Endothelial cell of umbilical vein (primary cell): ENCODE results near the gene NAA40. TPM values are rescaled to one million over a fixed set of nuclear protein-coding genes. Genes with fewer than 3 reads are reported as not detected.

Source experiments
- Bru-seq: library from RNA; stranded (reverse); fragments of 400-500 nt; gene quantifications from one replicate; lab custom pipeline; 2021; lab: Mats Ljungman, UMichigan
- BruChase-seq, 2 experiments: library from RNA; stranded (reverse); fragments of 400-500 nt; gene quantifications; one replicate each; lab custom pipeline; 2021; lab: Mats Ljungman, UMichigan
- BruUV-seq: library from RNA; stranded (reverse); fragments of 400-500 nt; replicated peaks from 2 replicates; lab custom pipeline; 2021; lab: Mats Ljungman, UMichigan
- CTCF ChIA-PET: fragments of 300-600, 350-600 bp; sonication (Branson Sonifier 250); formaldehyde crosslinking; loops from one replicate; lab custom pipeline; 2021; ENCODE audit warnings: antibody characterized with exemption, inconsistent platforms; lab: Charles Lee
- POLR2A ChIA-PET: fragments of 300-600, 350-600 bp; sonication (Branson Sonifier 250); formaldehyde crosslinking; loops from one replicate; lab custom pipeline; 2021; ENCODE audit warnings: antibody characterized with exemption, inconsistent platforms; lab: Charles Lee
- DNase-seq: peaks from one replicate; pipeline ENCODE4 v3.0.0-alpha.2; 2011; ENCODE audit warnings: low read depth, low spot score
- FAIRE-seq: peaks from 2 replicates; lab custom pipeline; 2011; peaks lifted over from hg19 to GRCh38; lab: Jason Lieb, UNC
- H2AFZ ChIP-seq: 2 replicates; pipeline ENCODE4 v1.6.0; 2012; ENCODE audit warnings: low read depth, low read length, control low read depth, inconsistent platforms
- H3K27ac ChIP-seq: 2 replicates; pipeline ENCODE4 v1.5.1; 2011; ENCODE audit warnings: low read depth, mild to moderate bottlenecking, control low read depth, low read length, moderate library complexity; ENCODE audit not compliant: insufficient read depth
- H3K27me3 ChIP-seq, 2 experiments: 2 replicates each; pipeline versions ENCODE4 v1.6.0 to v1.6.1; 2011; ENCODE audit warnings: low read length in 2 of 2, mixed read lengths in 1 of 2; ENCODE audit not compliant: control insufficient read depth in 2 of 2, insufficient read depth in 2 of 2
- H3K36me3 ChIP-seq, 2 experiments: 2 replicates in 1 of 2; 3 replicates in 1 of 2; pipeline ENCODE4 v1.5.1; 2011; ENCODE audit warnings: low read length in 2 of 2, mild to moderate bottlenecking in 1 of 2, moderate library complexity in 1 of 2; ENCODE audit not compliant: control insufficient read depth in 2 of 2, insufficient read depth in 2 of 2; ENCODE audit errors: extremely low read depth in 1 of 2
- H3K4me1 ChIP-seq: 3 replicates; pipeline ENCODE4 v1.5.1; 2011; ENCODE audit warnings: mild to moderate bottlenecking, low read length; ENCODE audit not compliant: control insufficient read depth, insufficient read depth; ENCODE audit errors: extremely low read depth
- H3K4me2 ChIP-seq: 2 replicates; pipeline ENCODE4 v1.6.1; 2011; ENCODE audit warnings: low read length, control low read depth, mixed read lengths; ENCODE audit not compliant: insufficient read depth
- H3K4me3 ChIP-seq, 3 experiments: fragments of 200-600 bp in 1 of 3; sonication (generic), shearing (Covaris generic) in 1 of 3; replicated peaks in 1 of 3; 2 replicates each; pipeline ENCODE4 v1.5.1; 2011 to 2016; ENCODE audit warnings: control low read depth in 3 of 3, low read length in 3 of 3, mild to moderate bottlenecking in 2 of 3, inconsistent platforms in 1 of 3, low read depth in 1 of 3, moderate library complexity in 1 of 3; ENCODE audit not compliant: insufficient read depth in 1 of 3
- H3K79me2 ChIP-seq: 2 replicates; pipeline ENCODE4 v1.6.0; 2012; ENCODE audit warnings: low read length, inconsistent platforms; ENCODE audit not compliant: control insufficient read depth, insufficient read depth
- H3K9ac ChIP-seq: replicated peaks from 2 replicates; pipeline ENCODE3; 2011; ENCODE audit warnings: low read length, control low read depth; ENCODE audit not compliant: insufficient read depth; ENCODE audit errors: extremely low read depth
- H3K9me1 ChIP-seq: replicated peaks from 3 replicates; pipeline ENCODE4 v1.6.0; 2011; ENCODE audit warnings: mild to moderate bottlenecking, low read length; ENCODE audit not compliant: control insufficient read depth, insufficient read depth; ENCODE audit errors: extremely low read depth
- H3K9me3 ChIP-seq: replicated peaks from 2 replicates; pipeline ENCODE4 v1.5.1; 2012; ENCODE audit warnings: low read length, inconsistent platforms; ENCODE audit not compliant: control insufficient read depth, insufficient read depth
- H4K20me1 ChIP-seq: replicated peaks from 2 replicates; pipeline ENCODE3; 2011; ENCODE audit warnings: mild to moderate bottlenecking, low read length; ENCODE audit not compliant: control insufficient read depth, insufficient read depth; ENCODE audit errors: extremely low read depth
- EZH2 ChIP-seq: IDR thresholded peaks from 2 replicates; pipeline ENCODE4 v1.6.1; 2012; ENCODE audit warnings: borderline replicate concordance, low read depth, mild to moderate bottlenecking, moderate library complexity, low read length, inconsistent platforms; ENCODE audit not compliant: severe bottlenecking
- FOS ChIP-seq: IDR thresholded peaks from 2 replicates; pipeline ENCODE4 v1.6.1; 2011; ENCODE audit warnings: mild to moderate bottlenecking, low read length, moderate library complexity, borderline replicate concordance; ENCODE audit not compliant: insufficient read depth
- GATA2 ChIP-seq: IDR thresholded peaks from 2 replicates; pipeline ENCODE4 v1.7.0; 2011; ENCODE audit warnings: low read depth, mild to moderate bottlenecking, moderate library complexity, mixed read lengths, low read length; ENCODE audit not compliant: insufficient read length, insufficient read depth
- JUN ChIP-seq: IDR thresholded peaks from 2 replicates; pipeline ENCODE4 v1.6.1; 2011; ENCODE audit warnings: borderline replicate concordance, low read depth; ENCODE audit not compliant: insufficient read length, insufficient read depth
- MYC ChIP-seq: IDR thresholded peaks from one replicate; pipeline ENCODE4 v1.6.1; 2011; ENCODE audit warnings: mild to moderate bottlenecking, low read depth, low read length
- POLR2A ChIP-seq: IDR thresholded peaks from 2 replicates; pipeline ENCODE4 v1.6.1; 2012; ENCODE audit warnings: low read depth, mild to moderate bottlenecking, control low read depth, low read length
- POLR2AphosphoS5 ChIP-seq: IDR thresholded peaks from 2 replicates; pipeline ENCODE4 v1.6.1; 2012; ENCODE audit warnings: low read depth, mild to moderate bottlenecking, control low read depth, low read length, moderate library complexity; ENCODE audit not compliant: insufficient read depth
- dilution Hi-C: fragments of 300-500 bp; cut with MboI; formaldehyde crosslinking; loops from one replicate; pipeline ENCODE4 v1.15.0; 2019; ENCODE audit warnings: low sequenced_read_pairs; ENCODE audit not compliant: extremely low pct_ligation_motif_present
- intact Hi-C: fragments of 100-400 bp; cut with micrococcal nuclease; formaldehyde crosslinking; loops from one replicate; pipeline ENCODE4 v1.10.0; 2022
- long read RNA-seq: library from polyadenylated mRNA; stranded (forward); transcript quantifications from one replicate; pipeline ENCODE4 v2.0.0, GENCODE V29; 2021
- polyA minus RNA-seq, 3 experiments: library from RNA; depleted of rRNA, polyadenylated mRNA; stranded (reverse); fragments of >200 nt; gene quantifications; 1 replicate in 1 of 3; 2 replicates in 2 of 3; pipeline ENCODE4 v1.2.3, GENCODE V29; 2011
- polyA plus RNA-seq, 4 experiments: library from polyadenylated mRNA; depleted of rRNA in 3 of 4; stranded (reverse) in 3 of 4; unstranded in 1 of 4; fragments of >200 nt; gene quantifications; 2 replicates each; pipeline versions ENCODE4 v1.2.1 to v1.2.3, GENCODE V29; 2011 to 2012; ENCODE audit warnings: missing spikeins in 1 of 4
- total RNA-seq: library from RNA; stranded (reverse); gene quantifications from 2 replicates; pipeline ENCODE4 v1.2.3, GENCODE V29; 2021
- TF ChIP-seq, protein P1 (sequence below): IDR thresholded peaks from 2 replicates; pipeline ENCODE4 v1.6.1; 2011; ENCODE audit not compliant: insufficient read depth, insufficient read length
- TF ChIP-seq, protein P2 (sequence below), 2 donors: IDR thresholded peaks; 1 replicate in 1 of 2; 2 replicates in 1 of 2; pipeline ENCODE4 v1.5.1; 2011; ENCODE audit warnings: low read length in 2 of 2, mild to moderate bottlenecking in 2 of 2, moderate library complexity in 2 of 2, control low read depth in 1 of 2, inconsistent platforms in 1 of 2, low read depth in 1 of 2; ENCODE audit not compliant: insufficient read depth in 1 of 2; ENCODE audit errors: extremely low read depth in 1 of 2

NAA40 gene
- 30.9 and 32.3 TPM in 2 replicates for total RNA-seq
- 22.8 and 28.5 TPM in 2 replicates for polyA plus RNA-seq
- 23.3 and 27.4 TPM in 2 replicates for polyA plus RNA-seq (2011; cell fraction: cytosol; rRNA removed)
- 114 and 117 TPM in 2 replicates for polyA plus RNA-seq (2011; cell fraction: nucleus; rRNA removed)
- polyA plus RNA-seq (2012), result 23.2 and 25.1 TPM in 2 replicates
- 22.0 and 29.8 TPM in 2 replicates for polyA minus RNA-seq
- polyA minus RNA-seq (2011; cell fraction: cytosol; rRNA and poly(A)+ RNA removed), result 7.1 TPM
- 23.6 and 27.4 TPM in 2 replicates for polyA minus RNA-seq (2011; cell fraction: nucleus; rRNA and poly(A)+ RNA removed)
- Bru-seq, nascent RNA, result percentile 68 among the genes with signal in this experiment
- BruChase-seq, experiment 1, labeled RNA remaining after a 6-hour chase, result percentile 77 among the genes with signal in this experiment
- BruChase-seq, experiment 2, labeled RNA remaining after a 2-hour chase, result percentile 80 among the genes with signal in this experiment
- long read RNA-seq, full-length matches to known transcripts, result 22 of 42 reads
- long read RNA-seq, partial matches to known transcripts, result 1 of 42 reads
- long read RNA-seq, other reads (novel, unspliced or antisense), result 19 of 42 reads

DNA sequence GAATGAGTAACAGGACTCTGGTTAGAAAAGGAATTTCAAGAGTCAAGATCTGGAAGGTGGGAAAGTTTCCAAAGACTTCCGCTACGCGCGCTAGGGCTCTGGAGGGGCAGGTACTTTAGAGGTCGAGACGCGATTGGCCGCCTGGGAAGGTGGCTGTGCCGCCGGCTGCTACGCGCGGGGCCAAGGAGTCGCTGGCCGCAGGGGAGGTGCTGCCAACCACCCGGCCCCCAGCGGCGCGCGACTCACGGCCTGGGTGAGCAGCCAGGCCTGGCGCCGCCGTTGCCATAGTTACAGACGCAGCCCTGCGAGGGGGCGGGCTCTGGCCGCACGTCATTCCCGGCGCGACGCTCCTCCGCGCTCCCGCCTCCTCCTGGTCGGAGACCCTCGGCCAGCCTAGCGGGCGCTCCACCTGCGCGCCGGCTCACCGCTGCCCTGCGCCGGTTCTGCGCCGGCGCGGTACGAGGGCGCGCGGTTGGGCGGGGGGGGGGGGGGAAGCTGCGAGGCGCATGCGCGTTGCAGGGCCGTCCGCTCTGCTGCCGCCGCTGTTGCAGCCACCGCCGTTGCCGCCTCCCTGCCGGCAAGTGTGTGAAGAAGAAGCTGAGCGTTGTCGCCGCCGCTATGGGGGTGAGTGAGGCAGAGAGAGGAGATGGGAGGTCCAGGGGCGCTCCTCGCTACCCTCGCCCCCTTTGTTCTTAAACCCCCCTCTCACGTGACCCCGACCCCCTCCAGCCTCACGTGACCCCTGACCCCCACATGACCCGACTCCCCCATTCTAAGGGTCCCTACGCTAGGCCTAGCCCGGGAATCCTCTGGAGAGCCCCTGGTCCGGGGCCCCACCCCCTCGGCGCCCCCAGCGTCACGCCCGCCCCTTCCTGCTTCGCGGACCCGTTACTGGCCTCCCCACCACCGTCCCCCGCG is at the start of gene NAA40:
TSS of gene NAA40 (plus strand) at position 524 of the 918 bp plus-strand sequence. CDS start at position 619, 95 bp downstream.
- FAIRE-seq (peak; percentile 93), DNase-seq (peak; percentile 96)
- no peaks in the 10 kb centered on the region for H3K9me1 ChIP-seq
- no TSS peak for BruUV-seq
- peak within 1 kb of the TSS; percentile 84 for H3K4me2 ChIP-seq
- no peaks in the 10 kb centered on the region for H3K27me3 ChIP-seq
- peaks cover 21% of the 10 kb centered on the region for H3K79me2 ChIP-seq
- H3K4me1 ChIP-seq, result peaks cover 11% of the 10 kb centered on the region
- H3K9me3 ChIP-seq, result no peaks in the 10 kb centered on the region
- no peaks in the 10 kb centered on the region for H4K20me1 ChIP-seq
- dilution Hi-C loops (no loop called here), intact Hi-C loops (loop anchor here (2.0 kb wide), 3 partner anchors 22 to 172 kb away; partner anchors contain the start of genes MARK2 and RCOR2)
- H2AFZ ChIP-seq, result peak within 1 kb of the TSS; percentile 100
- ChIA-PET POLR2A (interaction anchor here (0.6 kb wide), 1 partner anchor 101 kb away, joined by 5 read pairs; no protein-coding TSS in a partner anchor), CTCF (interaction anchor here (0.9 to 2.4 kb wide), 4 partner anchors 12 to 170 kb away, joined by 3 to 9 read pairs (median 4); partner anchors contain the start of genes RCOR2 and ZFTA)
- no peaks in the 10 kb centered on the region for H3K36me3 ChIP-seq
- no peak for TF ChIP-seq MYC
- no peak for TF ChIP-seq EZH2
- TF ChIP-seq POLR2AphosphoS5, result peak; percentile 54
- no peak for TF ChIP-seq FOS
- TF ChIP-seq GATA2, result no peak
- TF ChIP-seq JUN, result no peak
- peak; percentile 63 for TF ChIP-seq POLR2A
- TF ChIP-seq, protein P1, sequence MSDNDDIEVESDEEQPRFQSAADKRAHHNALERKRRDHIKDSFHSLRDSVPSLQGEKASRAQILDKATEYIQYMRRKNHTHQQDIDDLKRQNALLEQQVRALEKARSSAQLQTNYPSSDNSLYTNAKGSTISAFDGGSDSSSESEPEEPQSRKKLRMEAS, result no peak
- TF ChIP-seq, protein P2, sequence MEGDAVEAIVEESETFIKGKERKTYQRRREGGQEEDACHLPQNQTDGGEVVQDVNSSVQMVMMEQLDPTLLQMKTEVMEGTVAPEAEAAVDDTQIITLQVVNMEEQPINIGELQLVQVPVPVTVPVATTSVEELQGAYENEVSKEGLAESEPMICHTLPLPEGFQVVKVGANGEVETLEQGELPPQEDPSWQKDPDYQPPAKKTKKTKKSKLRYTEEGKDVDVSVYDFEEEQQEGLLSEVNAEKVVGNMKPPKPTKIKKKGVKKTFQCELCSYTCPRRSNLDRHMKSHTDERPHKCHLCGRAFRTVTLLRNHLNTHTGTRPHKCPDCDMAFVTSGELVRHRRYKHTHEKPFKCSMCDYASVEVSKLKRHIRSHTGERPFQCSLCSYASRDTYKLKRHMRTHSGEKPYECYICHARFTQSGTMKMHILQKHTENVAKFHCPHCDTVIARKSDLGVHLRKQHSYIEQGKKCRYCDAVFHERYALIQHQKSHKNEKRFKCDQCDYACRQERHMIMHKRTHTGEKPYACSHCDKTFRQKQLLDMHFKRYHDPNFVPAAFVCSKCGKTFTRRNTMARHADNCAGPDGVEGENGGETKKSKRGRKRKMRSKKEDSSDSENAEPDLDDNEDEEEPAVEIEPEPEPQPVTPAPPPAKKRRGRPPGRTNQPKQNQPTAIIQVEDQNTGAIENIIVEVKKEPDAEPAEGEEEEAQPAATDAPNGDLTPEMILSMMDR (IDR thresholded peaks at IDR 0.05; ENCODE audit: extremely low read depth in 1 of 2, insufficient read depth in 1 of 2, low read depth in 1 of 2, low read length in 2 of 2), result peak in 1 of 2 donors; percentile 14
- H3K4me3 ChIP-seq, result peak within 1 kb of the TSS; percentile 73 to 98 (median 78)
- peak within 1 kb of the TSS; percentile 59 for H3K9ac ChIP-seq
- peak within 1 kb of the TSS; percentile 43 for H3K27ac ChIP-seq
